Neural cell (in vitro differentiated cells): ENCODE data around the gene FBLN2. TPM values are rescaled to one million over a fixed set of nuclear protein-coding genes. Genes with fewer than 3 reads are reported as not detected.

Source experiments
- H2AFZ ChIP-seq: fragments of 200-600, 300-800 bp; sonication (generic), shearing (Covaris generic); 2 replicates; pipeline ENCODE4 v1.6.0; 2014; ENCODE audit warnings: low read depth, mild to moderate bottlenecking, antibody characterized with exemption, low read length, moderate library complexity
- H3F3A ChIP-seq: fragments of 200-600 bp; shearing (Covaris generic); 2 replicates; pipeline ENCODE4 v1.6.1; 2016; ENCODE audit warnings: mild to moderate bottlenecking, moderate library complexity, mixed read lengths, antibody characterized with exemption, low read length; ENCODE audit not compliant: insufficient read depth, poor library complexity, severe bottlenecking
- H3K27ac ChIP-seq: fragments of 200-600, 300-800 bp; sonication (generic), shearing (Covaris generic); 2 replicates; pipeline ENCODE4 v1.5.1; 2014; ENCODE audit warnings: mild to moderate bottlenecking, low read length, moderate library complexity
- H3K27me3 ChIP-seq: fragments of 300-800, 200-600 bp; sonication (generic), shearing (Covaris generic); 2 replicates; pipeline ENCODE4 v1.6.0; 2014; ENCODE audit warnings: mild to moderate bottlenecking, low read depth, low read length, moderate library complexity; ENCODE audit not compliant: insufficient read depth
- H3K36me3 ChIP-seq: fragments of 300-800, 200-600 bp; sonication (generic), shearing (Covaris generic); 2 replicates; pipeline ENCODE4 v1.5.1; 2014; ENCODE audit warnings: mild to moderate bottlenecking, antibody characterized with exemption, low read length, moderate library complexity; ENCODE audit not compliant: insufficient read depth
- H3K4me2 ChIP-seq: fragments of 300-800, 200-600 bp; sonication (generic), shearing (Covaris generic); 2 replicates; pipeline ENCODE4 v1.6.0; 2014; ENCODE audit warnings: mild to moderate bottlenecking, low read length
- H3K4me3 ChIP-seq: fragments of 300-800, 200-600 bp; sonication (generic), shearing (Covaris generic); 2 replicates; pipeline ENCODE4 v1.5.1; 2014; ENCODE audit warnings: mild to moderate bottlenecking, low read length, moderate library complexity
- H3K79me2 ChIP-seq: fragments of 200-600 bp; shearing (Covaris generic); replicated peaks from 2 replicates; pipeline ENCODE4 v1.6.0; 2014; ENCODE audit warnings: mild to moderate bottlenecking, low read length, moderate library complexity; ENCODE audit not compliant: insufficient read depth
- H3K9ac ChIP-seq: fragments of 300-800, 200-600 bp; sonication (generic), shearing (Covaris generic); 2 replicates; pipeline ENCODE4 v1.6.1; 2016; ENCODE audit warnings: mild to moderate bottlenecking, low read length, mixed read lengths
- H3K9me2 ChIP-seq: fragments of 200-600 bp; shearing (Covaris generic); 2 replicates; pipeline ENCODE4 v1.6.1; 2016; ENCODE audit warnings: mild to moderate bottlenecking, low read length, mixed read lengths; ENCODE audit not compliant: insufficient read depth
- H3K9me3 ChIP-seq: fragments of 200-600, 300-800 bp; sonication (generic), shearing (Covaris generic); 2 replicates; pipeline ENCODE4 v1.6.1; 2016; ENCODE audit warnings: mild to moderate bottlenecking, mixed run types, low read length, moderate library complexity, mixed read lengths
- H4K20me1 ChIP-seq: fragments of 200-600 bp; shearing (Covaris generic); 2 replicates; pipeline ENCODE4 v1.6.1; 2016; ENCODE audit warnings: mild to moderate bottlenecking, mixed run types; ENCODE audit not compliant: insufficient read depth
- CTCF ChIP-seq: fragments of 450-650 bp; IDR thresholded peaks from 2 replicates; pipeline ENCODE4 v1.5.1; 2014; ENCODE audit warnings: antibody characterized with exemption, mild to moderate bottlenecking, moderate library complexity; ENCODE audit not compliant: poor library complexity, severe bottlenecking
- EP300 ChIP-seq: fragments of 450-650 bp; conservative IDR thresholded peaks from 2 replicates; pipeline ENCODE4 v1.6.1; 2014; ENCODE audit warnings: antibody characterized with exemption, mild to moderate bottlenecking, moderate library complexity; ENCODE audit not compliant: poor library complexity, severe bottlenecking
- EZH2 ChIP-seq: fragments of 200-600, 300-800 bp; shearing (Covaris generic), sonication (generic); IDR thresholded peaks from 2 replicates; pipeline ENCODE4 v1.6.1; 2014; ENCODE audit warnings: antibody characterized with exemption, low read length, borderline replicate concordance, mild to moderate bottlenecking; ENCODE audit not compliant: insufficient read depth, poor library complexity, severe bottlenecking
- MXI1 ChIP-seq: fragments of 450-650 bp; conservative IDR thresholded peaks from 2 replicates; pipeline ENCODE4 v1.6.1; 2014; ENCODE audit warnings: antibody characterized with exemption, mild to moderate bottlenecking; ENCODE audit not compliant: poor library complexity, severe bottlenecking
- POLR2AphosphoS5 ChIP-seq: IDR thresholded peaks from 2 replicates; pipeline ENCODE4 v1.6.1; 2012
- RAD21 ChIP-seq: fragments of 450-650 bp; conservative IDR thresholded peaks from 2 replicates; pipeline ENCODE4 v1.6.1; 2014; ENCODE audit warnings: antibody characterized with exemption, mild to moderate bottlenecking, moderate library complexity
- SMC3 ChIP-seq: fragments of 450-650 bp; conservative IDR thresholded peaks from 2 replicates; pipeline ENCODE4 v1.6.1; 2014; ENCODE audit warnings: antibody characterized with exemption, mild to moderate bottlenecking, moderate library complexity; ENCODE audit not compliant: poor library complexity
- TAF1 ChIP-seq: IDR thresholded peaks from 2 replicates; pipeline ENCODE4 v1.6.1; 2012; ENCODE audit warnings: low read depth
- polyA plus RNA-seq: library from polyadenylated mRNA; depleted of rRNA; stranded (reverse); fragments of >200 nt; gene quantifications from 2 replicates; pipeline ENCODE4 v1.2.3, GENCODE V29; 2014
- TF ChIP-seq, protein P1 (sequence below): IDR thresholded peaks from 2 replicates; pipeline ENCODE4 v1.6.1; 2012; ENCODE audit warnings: borderline replicate concordance

Gene FBLN2
- polyA plus RNA-seq, 1 donor from 2014 or later, result 0.37 TPM

DNA sequence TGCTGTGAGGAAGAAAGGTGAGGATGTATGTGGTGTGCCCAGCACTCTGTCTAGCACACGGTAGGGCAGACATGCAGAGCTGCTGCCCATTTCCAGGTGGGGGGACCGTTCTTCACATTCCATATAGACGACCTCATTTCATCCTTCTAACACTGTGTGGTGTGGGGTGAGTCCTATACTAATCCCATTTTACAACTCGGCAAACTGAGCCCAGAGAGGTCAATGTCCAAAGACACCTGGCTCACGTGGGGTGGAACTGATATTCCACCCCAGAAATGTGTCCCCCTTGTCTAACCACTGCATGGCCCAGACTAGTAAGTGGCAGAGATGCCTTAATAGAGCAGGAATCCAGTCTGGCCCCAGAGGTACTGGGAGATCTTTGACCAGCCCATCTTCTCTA, 119.2 kb downstream of the FBLN2 start:
- H2AFZ ChIP-seq, result no peak overlapping the region
- no peaks in the 10 kb centered on the region for H3K9me3 ChIP-seq
- no peaks in the 10 kb centered on the region for H3F3A ChIP-seq
- no peak overlapping the region for H3K4me2 ChIP-seq
- H3K4me3 ChIP-seq, result no peak overlapping the region
- no peaks in the 10 kb centered on the region for H3K27me3 ChIP-seq
- H3K9ac ChIP-seq, result no peak overlapping the region
- no peaks in the 10 kb centered on the region for H3K36me3 ChIP-seq
- H4K20me1 ChIP-seq, result no peaks in the 10 kb centered on the region
- no peak for TF ChIP-seq CTCF
- TF ChIP-seq SMC3, result no peak
- no peak overlapping the region for H3K27ac ChIP-seq
- H3K79me2 ChIP-seq, result no peaks in the 10 kb centered on the region
- no peaks in the 10 kb centered on the region for H3K9me2 ChIP-seq

DNA sequence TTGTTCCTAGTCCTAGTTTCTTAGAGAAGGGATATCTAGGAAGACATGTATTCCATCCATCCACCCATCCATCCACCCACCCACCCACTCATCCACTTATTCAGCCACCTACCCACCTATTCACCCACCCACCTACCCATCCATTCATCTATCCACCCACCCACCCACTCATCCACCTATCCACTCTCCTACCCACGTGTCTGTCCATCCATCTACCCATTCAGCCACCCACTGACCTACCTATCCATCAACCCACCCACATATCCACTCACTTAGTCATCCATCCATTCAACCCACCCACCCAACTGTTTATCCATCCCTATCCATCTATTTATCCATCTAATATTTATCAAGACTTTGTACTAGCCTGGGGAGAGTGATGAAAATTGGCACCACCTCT, 120.5 kb downstream of the FBLN2 start:
- Histone ChIP-seq H3K9me3 (no peaks in the 10 kb centered on the region), H3K4me3 (no peak overlapping the region), H3K36me3 (no peaks in the 10 kb centered on the region), H4K20me1 (no peaks in the 10 kb centered on the region), H3K4me2 (no peak overlapping the region), H3K27me3 (no peaks in the 10 kb centered on the region), H2AFZ (no peak overlapping the region), H3K27ac (no peak overlapping the region), H3K79me2 (no peaks in the 10 kb centered on the region), H3F3A (no peaks in the 10 kb centered on the region), H3K9ac (no peak overlapping the region), H3K9me2 (no peaks in the 10 kb centered on the region)
- no peak for TF ChIP-seq EZH2
- no peak for TF ChIP-seq TAF1
- TF ChIP-seq CTCF, result no peak
- no peak for TF ChIP-seq RAD21
- no peak for TF ChIP-seq MXI1
- TF ChIP-seq, protein P1, sequence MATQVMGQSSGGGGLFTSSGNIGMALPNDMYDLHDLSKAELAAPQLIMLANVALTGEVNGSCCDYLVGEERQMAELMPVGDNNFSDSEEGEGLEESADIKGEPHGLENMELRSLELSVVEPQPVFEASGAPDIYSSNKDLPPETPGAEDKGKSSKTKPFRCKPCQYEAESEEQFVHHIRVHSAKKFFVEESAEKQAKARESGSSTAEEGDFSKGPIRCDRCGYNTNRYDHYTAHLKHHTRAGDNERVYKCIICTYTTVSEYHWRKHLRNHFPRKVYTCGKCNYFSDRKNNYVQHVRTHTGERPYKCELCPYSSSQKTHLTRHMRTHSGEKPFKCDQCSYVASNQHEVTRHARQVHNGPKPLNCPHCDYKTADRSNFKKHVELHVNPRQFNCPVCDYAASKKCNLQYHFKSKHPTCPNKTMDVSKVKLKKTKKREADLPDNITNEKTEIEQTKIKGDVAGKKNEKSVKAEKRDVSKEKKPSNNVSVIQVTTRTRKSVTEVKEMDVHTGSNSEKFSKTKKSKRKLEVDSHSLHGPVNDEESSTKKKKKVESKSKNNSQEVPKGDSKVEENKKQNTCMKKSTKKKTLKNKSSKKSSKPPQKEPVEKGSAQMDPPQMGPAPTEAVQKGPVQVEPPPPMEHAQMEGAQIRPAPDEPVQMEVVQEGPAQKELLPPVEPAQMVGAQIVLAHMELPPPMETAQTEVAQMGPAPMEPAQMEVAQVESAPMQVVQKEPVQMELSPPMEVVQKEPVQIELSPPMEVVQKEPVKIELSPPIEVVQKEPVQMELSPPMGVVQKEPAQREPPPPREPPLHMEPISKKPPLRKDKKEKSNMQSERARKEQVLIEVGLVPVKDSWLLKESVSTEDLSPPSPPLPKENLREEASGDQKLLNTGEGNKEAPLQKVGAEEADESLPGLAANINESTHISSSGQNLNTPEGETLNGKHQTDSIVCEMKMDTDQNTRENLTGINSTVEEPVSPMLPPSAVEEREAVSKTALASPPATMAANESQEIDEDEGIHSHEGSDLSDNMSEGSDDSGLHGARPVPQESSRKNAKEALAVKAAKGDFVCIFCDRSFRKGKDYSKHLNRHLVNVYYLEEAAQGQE, result no peak
- no peak for TF ChIP-seq POLR2AphosphoS5
- TF ChIP-seq EP300, result no peak
- no peak for TF ChIP-seq SMC3
